GM11168 (cell line): ENCODE measurements around the gene KCTD13.
"Not testable (repeated sequence)": the region's sequence is repeated elsewhere in the genome, so short reads cannot be mapped to it uniquely, and the experiment has no call there.

Source experiments
- in situ Hi-C: fragments of 300-500 bp; cut with MboI; formaldehyde crosslinking; loops from one replicate; pipeline ENCODE4 v1.12.0; 2022; ENCODE audit warnings: low sequenced_read_pairs; ENCODE audit not compliant: unreplicated experiment

The KCTD13 gene, protein sequence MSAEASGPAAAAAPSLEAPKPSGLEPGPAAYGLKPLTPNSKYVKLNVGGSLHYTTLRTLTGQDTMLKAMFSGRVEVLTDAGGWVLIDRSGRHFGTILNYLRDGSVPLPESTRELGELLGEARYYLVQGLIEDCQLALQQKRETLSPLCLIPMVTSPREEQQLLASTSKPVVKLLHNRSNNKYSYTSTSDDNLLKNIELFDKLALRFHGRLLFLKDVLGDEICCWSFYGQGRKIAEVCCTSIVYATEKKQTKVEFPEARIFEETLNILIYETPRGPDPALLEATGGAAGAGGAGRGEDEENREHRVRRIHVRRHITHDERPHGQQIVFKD

DNA sequence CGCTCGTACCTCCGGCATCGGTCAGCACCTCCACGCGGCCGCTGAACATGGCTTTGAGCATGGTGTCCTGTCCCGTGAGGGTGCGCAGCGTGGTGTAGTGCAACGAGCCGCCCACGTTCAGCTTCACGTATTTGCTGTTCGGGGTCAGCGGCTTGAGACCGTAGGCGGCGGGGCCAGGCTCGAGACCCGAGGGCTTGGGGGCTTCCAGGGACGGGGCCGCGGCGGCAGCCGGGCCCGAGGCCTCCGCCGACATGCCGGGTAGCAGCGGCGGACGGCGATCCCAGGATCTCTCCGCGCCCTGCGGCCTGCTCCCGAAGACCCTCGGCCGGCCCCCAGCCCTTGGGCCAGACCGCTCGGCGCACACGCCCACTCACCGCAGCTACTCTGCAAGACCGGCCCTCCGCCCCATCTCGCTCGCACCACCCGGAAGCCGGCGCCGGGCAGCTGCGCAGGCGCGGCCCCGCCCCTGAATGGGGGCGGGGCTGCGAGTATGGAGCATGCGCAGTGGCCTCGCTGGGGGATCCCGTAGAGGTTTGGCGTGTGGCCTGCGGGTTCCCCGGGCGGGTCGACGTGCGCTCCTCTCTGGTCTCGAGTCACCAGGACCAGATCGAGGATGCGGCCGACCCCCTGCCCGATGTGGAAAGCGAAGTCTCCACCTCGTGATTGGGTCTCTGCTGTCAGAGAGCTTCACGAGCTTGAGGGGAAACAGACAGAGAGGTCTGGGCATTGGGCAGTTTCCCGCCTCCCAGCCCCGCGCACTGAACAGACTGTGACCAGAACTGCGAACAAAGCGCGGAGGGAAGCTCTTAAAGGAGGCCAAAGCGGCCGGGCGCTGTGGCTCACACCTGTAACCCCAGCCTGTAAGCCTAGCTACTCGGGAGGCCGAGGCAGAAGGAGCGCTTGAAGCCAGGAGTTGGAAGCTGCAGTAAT lies at the start of gene KCTD13:
TSS of gene KCTD13 (minus strand) at position 446 of the 930 bp plus-strand sequence. CDS start at position 253, 193 bp downstream.
- in situ Hi-C loops, result no loop called here

DNA sequence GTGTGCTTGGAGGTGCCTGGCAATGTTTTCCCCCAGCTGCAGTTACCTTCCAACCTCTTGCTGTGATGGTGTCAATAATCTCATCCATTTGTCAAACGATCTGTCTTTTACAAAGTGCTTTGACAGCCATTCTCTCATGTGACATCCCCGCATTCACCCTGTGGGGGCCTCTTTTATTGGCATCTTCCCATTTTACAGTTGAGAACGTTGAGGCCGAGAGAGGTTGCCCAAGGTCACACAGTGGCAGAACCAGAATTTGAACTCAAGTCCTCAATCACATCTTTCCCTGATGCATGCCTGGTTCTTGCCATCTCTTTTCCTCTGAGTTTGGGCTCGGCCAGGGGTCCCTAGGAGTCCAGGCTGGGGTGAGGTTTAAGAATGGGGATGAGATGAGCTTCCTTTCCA lies 49.1 kb upstream of the KCTD13 start:
- in situ Hi-C loops, result no loop called here

DNA sequence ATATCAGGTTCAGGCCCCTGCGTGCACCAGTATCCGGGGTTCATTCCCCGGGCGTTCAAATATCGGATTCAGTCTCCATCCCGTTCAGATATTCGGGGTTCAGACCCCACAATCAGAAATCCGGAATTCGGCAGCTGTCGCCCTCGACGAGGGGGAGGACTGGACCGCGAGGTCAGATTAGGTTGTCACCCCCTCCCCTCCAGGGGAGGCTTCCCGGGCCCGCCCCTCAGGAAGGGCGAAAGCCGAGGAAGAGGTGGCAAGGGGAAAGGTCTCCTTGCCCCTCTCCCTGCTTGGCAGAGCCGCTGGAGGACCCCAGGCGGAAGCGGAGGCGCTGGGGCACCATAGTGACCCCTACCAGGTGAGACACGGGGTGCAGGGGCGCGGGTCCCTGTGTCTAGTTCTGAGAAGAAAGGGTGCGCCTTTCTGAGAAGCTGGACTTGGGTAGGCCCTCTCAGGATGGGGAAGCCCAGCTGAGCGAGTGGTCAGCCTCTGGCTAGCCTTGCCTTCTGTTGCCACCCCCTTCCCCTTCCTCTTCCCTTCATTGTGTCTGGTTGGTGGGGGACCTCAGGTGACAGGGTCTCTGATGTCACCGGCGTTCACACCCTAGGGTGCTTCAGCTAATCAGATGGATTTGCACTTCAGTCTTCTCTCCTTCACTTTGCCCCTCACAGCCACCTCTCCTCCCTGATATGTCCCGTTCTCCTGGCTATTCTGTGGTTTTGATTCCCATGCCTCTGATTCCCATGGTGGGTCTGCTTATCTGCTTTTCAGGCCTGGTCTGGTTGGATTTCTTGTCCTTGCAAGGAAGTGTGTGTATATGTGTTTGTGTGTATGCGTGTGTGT lies 48.5 kb upstream of the KCTD13 start:
- in situ Hi-C loops, result no loop called here

DNA sequence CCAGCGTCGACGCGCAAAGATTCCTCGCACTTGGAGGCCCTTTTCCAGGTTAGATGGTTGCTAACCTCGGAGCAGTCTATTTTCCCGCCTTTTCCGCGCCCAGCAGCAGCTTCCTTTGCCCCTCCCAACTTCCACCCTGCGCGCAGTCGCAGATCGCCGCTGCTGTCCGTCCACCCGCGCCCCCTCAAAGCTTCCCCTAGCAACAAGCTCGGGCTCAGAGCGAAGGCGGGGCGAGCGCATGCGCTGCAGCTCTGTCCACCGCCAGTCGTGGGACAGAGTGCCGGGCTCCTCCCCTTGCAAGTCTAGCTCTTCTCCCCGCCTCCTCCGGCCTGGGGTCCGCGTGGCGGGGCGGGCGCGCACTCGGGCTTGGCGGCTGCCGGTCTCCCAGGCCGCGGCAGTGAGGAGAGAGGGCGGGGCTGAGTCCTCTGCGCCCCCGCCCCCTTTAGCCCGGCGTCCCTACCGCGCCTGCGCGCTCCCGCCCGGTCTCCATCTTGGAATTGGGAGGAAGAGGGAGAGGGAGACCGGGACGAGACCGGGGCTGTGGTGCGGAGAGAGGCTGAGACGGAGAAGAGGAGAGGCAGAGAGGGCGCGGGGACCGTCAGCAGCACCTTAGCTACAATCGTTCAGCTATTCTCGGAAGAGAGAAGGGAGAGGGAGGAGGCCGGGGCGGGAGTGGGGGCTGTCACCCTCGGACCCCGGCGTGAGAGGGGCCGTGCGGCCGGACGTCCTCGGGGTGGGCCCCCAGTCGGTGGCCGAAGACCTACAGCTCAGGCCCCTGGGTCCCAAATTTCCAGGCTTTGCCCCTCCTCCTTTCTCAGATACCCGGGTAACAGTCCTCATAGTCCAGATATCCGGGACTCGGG lies 47.6 kb upstream of the KCTD13 start, which contains the start of gene TAOK2:
TSS of gene TAOK2 (plus strand) at position 485 of the 863 bp plus-strand sequence. CDS start 3,905 bp downstream, outside the sequence.
- in situ Hi-C loops, result no loop called here

DNA sequence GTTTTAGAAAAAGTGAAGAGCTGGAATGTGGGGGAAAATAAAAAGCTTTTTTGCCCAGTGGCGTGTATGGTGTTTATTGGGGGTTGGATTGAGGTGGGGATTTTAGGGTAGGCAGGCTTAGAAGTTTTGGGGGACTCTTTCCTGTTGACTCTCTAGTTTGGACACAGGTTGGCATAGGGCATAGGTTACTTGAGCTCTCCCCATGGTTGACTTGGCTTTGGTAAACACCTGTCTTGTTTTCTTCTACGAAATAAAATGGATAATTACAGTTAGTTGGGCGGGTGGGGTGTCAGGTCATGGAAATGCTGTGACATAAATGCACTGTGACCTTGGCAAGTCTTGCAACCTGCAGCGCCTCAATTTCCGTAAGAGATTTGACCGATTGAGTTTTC lies 47.0 kb upstream of the KCTD13 start:
- in situ Hi-C loops, result no loop called here

DNA sequence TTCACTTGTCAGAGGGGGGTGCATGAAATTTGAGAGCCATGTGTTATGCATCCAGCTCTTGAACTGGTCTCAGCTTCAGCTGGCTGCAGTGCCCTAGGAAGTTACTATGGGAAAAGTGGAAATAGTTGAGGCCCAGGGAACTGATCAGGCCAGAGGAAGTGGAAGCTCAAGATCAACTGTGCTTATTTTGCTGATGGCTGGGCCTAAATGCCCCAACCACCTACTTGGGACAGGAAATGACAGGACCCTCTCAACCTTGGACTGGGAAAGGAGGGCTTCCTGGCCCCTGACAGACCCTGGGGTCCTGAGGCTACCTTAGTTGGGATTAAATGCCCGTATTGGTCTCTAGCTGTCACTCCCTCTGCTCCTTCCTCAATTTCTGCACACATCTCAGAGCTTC lies 46.5 kb upstream of the KCTD13 start:
- in situ Hi-C loops, result no loop called here

DNA sequence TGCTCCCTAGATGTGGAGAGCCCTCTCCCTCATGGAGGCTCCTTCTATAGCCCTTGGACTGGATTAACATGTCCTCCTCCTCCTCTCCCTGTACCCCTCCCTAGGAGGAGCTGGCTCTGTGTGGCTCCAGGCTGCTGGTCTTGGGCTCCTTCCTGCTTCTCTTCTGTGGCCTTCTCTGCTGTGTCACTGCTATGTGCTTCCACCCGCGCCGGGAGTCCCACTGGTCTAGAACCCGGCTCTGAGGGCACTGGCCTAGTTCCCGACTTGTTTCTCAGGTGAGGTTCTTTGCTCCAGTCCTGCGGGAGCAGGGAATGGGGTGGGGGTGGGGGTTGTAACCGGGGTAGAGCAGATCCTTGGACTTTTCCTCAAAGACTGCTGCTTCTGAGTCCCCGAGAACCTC lies 45.3 kb upstream of the KCTD13 start:
- in situ Hi-C loops, result no loop called here

DNA sequence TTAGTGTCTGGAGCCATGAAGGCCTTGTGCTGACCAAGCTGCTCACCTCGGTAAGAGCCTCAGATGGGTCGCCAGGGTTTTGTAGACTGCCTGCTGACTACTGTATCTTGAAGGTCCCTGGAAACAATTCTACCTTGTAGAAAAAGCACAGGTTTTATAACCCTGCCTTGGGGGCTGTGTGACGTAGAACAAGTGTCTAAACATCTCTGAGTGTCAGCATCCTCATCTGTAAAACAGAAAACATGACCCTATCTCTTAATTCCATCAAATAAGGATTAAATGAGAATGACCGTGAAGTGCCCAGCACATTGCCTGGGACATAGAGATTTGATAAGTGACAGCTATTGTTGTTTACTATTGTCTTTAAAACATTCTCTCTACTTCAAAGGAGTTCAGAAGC lies 42.2 kb upstream of the KCTD13 start:
- in situ Hi-C loops, result no loop called here

DNA sequence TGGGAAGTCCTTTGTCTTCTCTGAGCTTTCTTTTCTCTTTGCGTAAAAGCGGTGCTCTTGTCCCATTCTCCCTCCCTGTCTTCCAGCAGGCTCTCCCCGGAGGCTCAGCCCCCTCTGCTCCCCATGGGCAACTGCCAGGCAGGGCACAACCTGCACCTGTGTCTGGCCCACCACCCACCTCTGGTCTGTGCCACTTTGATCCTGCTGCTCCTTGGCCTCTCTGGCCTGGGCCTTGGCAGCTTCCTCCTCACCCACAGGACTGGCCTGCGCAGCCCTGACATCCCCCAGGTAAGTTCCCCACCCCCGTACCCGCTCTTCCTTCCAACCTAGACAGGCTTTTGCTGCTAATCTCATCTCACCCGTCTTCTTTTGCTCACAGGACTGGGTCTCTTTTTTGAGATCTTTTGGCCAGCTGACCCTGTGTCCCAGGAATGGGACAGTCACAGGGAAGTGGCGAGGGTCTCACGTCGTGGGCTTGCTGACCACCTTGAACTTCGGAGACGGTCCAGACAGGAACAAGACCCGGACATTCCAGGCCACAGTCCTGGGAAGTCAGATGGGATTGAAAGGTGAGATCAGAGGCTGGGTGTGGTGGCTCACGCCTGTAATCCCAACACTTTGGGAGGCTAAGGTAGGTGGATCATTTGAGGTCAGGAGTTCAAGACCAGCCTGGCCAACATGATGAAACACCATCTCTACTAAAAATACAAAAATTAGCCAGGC lies 37.2 kb upstream of the KCTD13 start:
- in situ Hi-C loops, result no loop called here

DNA sequence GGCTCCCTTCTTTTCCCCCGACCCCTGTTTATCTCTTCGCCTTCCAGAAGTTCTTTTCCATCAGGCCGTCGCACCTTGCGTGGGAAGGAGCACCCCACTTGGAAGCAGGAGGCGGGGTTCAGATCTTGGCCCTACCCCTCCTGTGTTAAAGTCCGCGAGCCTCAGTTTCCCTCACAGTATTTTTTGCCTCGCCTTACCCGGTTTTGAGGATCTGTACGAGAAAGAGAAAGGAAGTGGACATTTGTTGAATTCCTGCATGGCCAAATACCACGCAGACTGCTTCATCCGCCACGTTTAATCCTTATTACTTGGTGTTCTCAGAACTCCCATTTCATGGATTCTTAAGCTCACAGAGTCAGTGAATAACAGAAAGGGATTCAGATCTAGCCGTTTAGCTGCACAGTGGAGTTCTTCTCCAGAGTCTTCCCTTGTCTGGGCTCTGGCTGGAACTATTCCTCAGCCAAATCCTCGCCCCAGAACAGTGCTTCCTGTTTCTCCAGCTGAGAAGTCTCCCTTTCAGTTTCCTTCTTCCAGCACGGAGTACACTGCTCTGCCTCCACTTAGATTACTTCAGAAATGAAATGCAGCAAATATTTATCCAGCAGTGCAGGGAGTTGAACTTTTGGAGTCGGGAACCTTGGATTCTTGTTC lies 36.4 kb upstream of the KCTD13 start:
- in situ Hi-C loops, result no loop called here

DNA sequence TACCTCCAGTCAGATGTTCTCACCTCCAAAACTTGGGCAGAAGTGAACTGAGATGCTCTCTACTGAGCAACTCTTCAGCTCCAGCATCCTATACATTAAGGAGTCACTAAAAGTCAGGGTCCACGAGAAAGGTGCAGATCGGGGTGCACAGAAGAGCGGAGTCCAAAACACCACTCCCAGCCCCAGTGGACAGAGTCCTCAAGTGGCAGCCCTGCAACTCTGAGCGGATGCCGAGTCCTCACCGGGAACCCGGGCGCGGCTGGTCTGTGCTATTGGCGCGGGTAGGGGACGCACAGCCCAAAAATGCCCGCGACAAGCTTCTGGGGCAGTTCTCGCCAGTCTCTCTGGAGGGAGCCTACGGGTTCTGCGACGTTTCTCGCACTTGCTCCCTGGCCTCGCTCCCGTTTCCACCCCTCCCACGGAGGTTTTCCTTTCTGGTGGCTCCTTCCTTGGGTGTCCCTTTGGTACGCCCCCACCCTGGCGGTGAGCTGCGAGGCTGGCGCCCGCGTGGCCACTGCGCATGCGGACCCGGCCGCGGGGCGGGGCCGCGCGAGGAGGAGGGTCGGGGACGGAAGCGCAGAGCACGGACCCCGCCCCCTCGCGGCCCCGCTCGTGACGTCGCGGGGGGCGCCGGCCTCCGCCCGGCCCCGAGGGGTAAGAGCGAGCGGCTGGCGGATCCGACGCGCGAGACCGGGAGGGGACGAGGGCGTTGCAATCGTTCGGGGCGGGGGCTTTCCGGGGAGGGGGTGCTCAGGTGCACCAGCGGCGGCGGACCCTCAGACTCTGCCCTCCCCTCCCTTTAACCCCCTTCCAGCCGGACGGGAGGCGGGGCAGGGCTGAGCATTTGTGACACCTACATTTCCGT lies 35.7 kb upstream of the KCTD13 start, which contains the start of gene TMEM219:
TSS of gene TMEM219 (plus strand) at position 601 of the 865 bp plus-strand sequence. CDS start 1,065 bp downstream, outside the sequence.
- in situ Hi-C loops, result no loop called here

DNA sequence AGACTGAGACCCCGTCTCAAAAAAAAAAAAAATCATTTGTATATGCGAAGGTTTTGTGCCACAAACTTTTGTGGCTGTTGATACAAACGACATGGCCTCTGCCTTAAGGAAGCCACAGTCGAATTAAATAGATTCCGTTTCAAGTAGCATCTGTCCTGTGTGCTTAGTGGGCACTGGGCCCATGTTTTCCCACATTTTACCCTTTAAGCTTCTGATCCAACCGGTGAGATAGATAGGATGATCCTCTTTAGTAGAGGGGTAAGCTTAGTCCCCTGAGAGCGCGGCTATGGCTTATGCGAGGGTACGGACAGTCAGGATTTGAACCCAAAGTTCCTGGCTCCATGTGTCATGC lies 35.1 kb upstream of the KCTD13 start:
- in situ Hi-C loops, result no loop called here

DNA sequence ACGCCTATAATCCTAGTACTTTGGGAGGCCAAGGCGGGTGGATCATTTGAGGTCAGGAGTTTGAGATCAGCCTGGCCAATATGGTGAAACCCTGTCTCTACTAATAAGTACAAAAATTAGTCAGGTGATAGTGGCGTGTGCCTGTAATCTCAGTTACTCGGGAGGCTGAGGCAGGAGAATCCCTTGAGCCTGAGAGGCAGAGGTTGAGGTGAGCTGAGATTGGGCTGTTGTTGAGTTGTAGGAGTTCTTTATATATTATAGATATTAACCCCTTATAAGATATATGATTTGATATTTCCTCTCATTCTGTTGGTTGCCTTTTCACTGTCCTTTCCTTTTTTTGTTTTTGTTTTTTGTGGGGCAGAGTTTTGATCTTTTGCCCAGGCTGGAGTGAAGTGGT lies 33.8 kb upstream of the KCTD13 start:
- in situ Hi-C loops, result not testable (repeated sequence)

DNA sequence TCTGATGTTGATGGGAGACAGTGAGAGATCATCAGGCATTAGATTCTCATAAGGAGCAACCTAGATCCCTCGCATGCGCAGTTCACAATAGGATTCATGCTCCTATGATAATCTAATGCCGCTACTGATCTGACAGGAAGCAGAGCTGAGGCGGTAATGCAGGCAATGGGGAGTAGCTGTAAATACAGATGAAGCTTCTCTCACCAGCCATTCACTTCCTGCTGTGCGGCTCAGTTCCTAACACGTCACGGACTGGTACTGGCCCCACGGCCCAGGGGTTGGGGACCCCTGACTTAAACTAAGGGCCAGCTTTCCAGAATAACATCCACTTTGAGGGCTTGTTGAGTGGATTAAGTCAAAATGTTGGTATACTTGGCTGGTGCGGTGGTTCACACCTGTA lies 33.3 kb upstream of the KCTD13 start:
- in situ Hi-C loops, result no loop called here

DNA sequence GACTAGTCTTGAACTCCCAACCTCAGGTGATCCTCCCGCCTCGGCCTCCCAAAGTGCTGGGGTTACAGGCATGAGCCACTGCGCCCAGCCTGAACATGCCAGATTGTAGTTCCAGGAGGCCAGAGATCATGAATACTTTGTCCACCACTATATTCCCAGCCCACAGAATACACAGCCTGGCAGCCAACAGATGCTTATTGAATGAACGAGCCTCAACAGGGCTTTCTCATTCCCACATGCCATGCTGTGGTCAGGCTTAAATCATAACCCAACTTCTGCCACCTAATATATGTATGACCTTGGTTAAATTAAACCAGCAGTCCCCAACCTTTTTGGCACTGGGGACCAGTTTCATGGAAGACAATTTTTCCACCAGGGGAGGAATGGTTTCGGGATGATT lies 32.7 kb upstream of the KCTD13 start:
- in situ Hi-C loops, result no loop called here

DNA sequence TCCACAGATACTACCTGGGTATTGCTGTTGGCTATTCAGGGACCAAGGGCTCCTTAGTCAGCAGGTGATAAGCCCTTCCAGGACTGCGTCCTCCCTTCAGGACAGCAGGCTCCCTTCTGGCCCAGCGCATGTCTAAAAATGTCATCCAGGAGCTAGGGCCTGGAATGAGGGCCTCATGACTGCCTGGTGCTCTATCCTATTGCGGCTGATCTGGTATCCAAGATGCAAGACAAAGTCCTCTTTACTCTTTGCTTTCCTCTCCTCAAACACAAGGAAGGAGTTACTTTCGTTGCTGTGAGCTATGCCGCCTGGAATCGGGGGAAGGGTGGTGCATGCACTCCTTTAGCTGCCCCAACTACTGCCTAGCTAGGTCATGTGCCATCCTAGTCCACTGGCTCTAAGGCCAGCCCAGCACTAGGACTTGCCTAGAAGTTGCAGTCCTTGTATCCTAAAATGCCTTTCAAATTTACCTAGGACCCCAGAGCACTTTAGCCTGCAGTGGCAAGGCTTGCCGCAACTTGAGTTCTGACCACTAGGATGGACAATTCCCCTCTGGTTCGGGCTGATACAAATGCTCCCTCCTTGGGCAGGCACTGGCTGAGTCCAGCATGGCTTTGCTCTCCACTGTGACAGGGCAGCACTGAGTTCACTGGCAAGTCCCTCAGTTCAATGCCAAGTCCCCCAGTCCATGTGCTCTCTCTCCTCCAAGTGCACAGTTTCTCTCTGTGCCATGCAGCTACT lies 25.8 kb upstream of the KCTD13 start:
- in situ Hi-C loops, result no loop called here
